CD4-positive, alpha-beta T cell treated with Interferon gamma for 1 hour (primary cell): Measurements from ENCODE around the gene SNX19.

Experiments used
- DNase-seq: peaks from one replicate; pipeline ENCODE4 v3.0.0-alpha.2; 2020

The SNX19 gene

GRCh38 chr11:130906616-130907015 lies 9.7 kb downstream of the SNX19 start:
- no peak for DNase-seq

GRCh38 chr11:130905512-130905911 lies 10.8 kb downstream of the SNX19 start:
- no peak for DNase-seq

GRCh38 chr11:130904380-130904779 lies 11.9 kb downstream of the SNX19 start:
- DNase-seq = no peak

- no peak for DNase-seq
Observed at GRCh38 chr11:130902380-130902779, 13.9 kb downstream of the SNX19 start.

- DNase-seq = no peak
Observed at GRCh38 chr11:130899106-130899505, 17.2 kb downstream of the SNX19 start.

- DNase-seq = no peak
Observed at GRCh38 chr11:130897262-130898182, 18.8 kb downstream of the SNX19 start.

GRCh38 chr11:130894322-130895025 lies 21.8 kb downstream of the SNX19 start:
- DNase-seq = peak; percentile 59

GRCh38 chr11:130892861-130893260 lies 23.4 kb downstream of the SNX19 start:
- DNase-seq = no peak

- DNase-seq = no peak
Observed at GRCh38 chr11:130891326-130891725, 25.0 kb downstream of the SNX19 start.

GRCh38 chr11:130890039-130890745 lies 26.1 kb downstream of the SNX19 start:
- no peak for DNase-seq

- DNase-seq = no peak
Observed at GRCh38 chr11:130888790-130889189, 27.5 kb downstream of the SNX19 start.

- no peak for DNase-seq
Observed at GRCh38 chr11:130886704-130887103, 29.6 kb downstream of the SNX19 start.

GRCh38 chr11:130882138-130882551 lies 34.1 kb downstream of the SNX19 start:
- no peak for DNase-seq

- DNase-seq = no peak
Observed at GRCh38 chr11:130881475-130882137, 34.7 kb downstream of the SNX19 start.

- DNase-seq = no peak
Observed at GRCh38 chr11:130879836-130880235, 36.4 kb downstream of the SNX19 start.

GRCh38 chr11:130876931-130877915 lies 39.1 kb downstream of the SNX19 start:
- DNase-seq = no peak

- no peak for DNase-seq
Observed at GRCh38 chr11:130876100-130876499, 40.2 kb downstream of the SNX19 start.

GRCh38 chr11:130874955-130875531 lies 41.2 kb downstream of the SNX19 start:
- no peak for DNase-seq

GRCh38 chr11:130874396-130874795 lies 41.9 kb downstream of the SNX19 start:
- DNase-seq = no peak

- no peak for DNase-seq
Observed at GRCh38 chr11:130873761-130874160, 42.5 kb downstream of the SNX19 start.

- DNase-seq = no peak
Observed at GRCh38 chr11:130872981-130873380, 43.3 kb downstream of the SNX19 start.
